Inflammatory macrophage (primary cell): ENCODE measurements around the gene SHOC1.
"Not testable (repeated sequence)": the region's sequence is repeated elsewhere in the genome, so short reads cannot be mapped to it uniquely, and the experiment has no call there.

Experiments
- DNase-seq, 2 donors: peaks; one replicate each; pipeline ENCODE4 v3.0.0-alpha.2; 2020 to 2022
- total RNA-seq, 18 experiments: gene quantifications; one replicate each; lab custom pipeline; 2026; ENCODE audit warnings: mixed read lengths in 6 of 18, inconsistent platforms in 2 of 18; lab: John Stamatoyannopoulos, UW

The SHOC1 gene
- 0 to 0.31 (median 0) reads per million in 18 experiments for total RNA-seq

DNA sequence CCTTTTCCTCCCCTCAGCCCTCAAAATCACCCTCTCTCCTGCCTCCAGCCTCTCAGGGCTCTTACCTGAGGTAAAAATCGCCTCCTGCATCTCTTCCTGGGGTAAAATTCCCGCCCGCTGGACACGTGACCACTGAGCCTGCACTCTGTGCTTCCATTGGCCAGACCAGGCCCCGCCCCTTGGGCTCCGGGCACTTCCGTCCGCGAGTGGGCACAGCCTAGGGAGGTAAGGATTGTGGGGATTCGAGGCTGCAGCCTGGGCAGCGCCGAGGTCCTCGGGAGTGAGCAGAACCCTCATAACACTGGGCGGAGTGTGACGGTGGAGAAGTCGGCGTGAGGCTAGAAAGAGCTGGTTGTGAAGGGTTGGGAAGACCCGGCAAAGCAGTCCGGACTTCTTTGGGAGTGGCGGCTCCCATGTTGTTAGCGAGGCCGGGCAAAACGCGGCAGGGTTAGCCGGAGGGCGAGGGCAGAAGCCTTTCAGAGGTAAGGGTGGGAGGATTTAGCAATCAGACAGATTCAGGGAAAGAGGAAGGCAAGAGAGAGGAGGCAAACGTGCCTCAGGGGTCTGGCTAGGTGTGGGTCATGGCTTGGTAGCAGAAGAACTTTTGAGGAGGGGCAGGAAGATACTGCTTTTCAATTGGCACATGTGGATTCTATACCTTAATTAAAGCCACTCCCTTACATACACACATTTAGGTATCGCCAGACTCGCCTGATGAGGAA is at the start of gene SHOC1:
TSS of gene SHOC1 (minus strand) at position 103 of the 722 bp plus-strand sequence. CDS start 3,519 bp downstream, outside the sequence.
- no peak for DNase-seq

DNA sequence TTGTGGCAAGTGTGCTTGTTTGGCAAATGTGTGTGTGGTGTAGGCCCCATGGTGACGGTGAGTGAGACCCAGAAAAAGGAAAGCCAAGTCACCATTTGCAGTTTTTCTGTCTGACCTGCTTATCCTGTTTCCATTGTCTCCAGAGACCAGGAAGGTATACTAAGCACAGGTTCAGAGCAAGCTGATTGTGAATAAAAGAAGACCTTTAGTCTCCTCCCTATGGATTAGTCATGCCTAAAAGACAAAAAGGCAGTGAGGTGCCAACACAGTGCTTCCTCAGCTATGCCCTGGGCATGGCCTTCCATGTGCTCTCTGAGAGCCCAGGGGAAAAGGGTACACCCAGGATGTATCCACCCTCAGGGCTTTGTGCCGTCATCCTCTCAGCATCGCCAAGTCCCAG is 49.2 kb upstream of the SHOC1 start:
- no peak for DNase-seq

DNA sequence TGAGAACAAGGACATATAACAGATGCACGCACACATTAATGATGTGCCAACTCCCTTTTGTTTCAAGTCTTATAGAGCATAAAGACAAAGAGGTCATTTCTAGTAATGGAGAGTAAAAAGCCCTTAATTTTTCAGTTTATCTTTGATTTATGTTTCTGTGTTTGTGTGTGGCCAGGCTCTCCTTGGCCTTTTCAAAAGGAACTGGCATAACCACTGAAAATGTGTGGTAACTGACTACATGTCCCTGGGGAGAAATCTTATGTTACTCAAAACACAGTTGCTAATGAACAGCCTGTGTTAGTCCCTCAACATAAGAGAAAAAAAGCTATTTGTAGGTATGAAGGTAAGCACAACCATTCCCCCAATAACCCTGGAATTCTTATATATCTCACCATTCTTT is 47.6 kb upstream of the SHOC1 start:
- DNase-seq, result no peak

DNA sequence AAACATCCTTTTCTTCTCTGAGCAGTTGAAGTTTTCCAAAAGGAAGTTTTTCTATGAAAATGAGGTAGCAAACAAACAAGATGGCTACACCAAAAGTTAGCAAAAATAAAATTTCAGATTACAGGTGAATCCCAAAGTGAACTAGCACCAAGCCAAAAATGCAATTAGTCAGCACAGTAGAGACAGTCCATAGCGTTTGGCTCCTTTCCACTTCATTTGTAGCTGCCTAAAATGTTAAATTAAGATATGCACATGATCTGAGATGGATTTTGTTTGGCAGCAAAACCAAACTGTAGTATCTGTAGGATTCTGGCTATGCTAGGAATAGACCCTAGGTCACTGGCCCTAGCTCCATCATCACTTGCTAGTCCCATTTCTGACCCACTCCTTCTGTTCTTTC is 45.7 kb upstream of the SHOC1 start:
- DNase-seq, result no peak

DNA sequence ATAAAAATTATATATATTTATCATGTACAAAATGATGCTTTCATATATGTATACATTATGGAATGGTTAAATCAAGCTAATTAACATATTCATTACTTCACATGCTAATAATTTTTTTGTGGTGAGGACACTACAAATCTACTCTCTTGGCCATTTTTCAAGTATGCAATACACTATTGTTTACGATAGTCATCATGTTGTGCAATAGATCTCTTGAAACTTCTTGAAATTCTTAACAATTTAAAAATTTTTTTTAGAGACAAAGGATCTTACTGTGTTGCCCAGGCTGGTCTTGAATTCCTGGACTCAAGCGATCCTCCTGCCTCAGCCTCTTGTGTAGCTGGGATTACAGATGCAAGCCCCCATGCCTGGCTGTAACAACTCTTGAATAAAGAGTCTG is 45.2 kb upstream of the SHOC1 start:
- DNase-seq, result peak; percentile 12 to 73

DNA sequence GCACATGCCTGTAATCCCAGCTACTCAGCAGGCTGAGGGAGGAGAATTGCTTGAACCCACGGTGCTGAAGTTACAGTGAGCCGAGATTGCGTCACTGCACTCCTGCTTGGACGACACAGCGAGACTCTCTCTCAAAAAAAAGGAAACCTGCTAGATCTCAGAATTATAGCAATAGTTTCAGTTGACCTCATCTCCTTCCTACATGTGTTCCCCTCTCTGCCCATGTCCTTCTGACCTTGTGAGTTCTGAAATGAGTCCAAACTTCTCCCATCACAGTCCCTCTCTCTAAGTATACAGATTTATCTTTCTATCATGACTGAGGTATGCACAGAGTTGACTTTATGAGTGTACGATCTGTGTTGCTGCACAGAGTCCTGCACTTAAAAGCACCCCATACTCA is 44.6 kb upstream of the SHOC1 start:
- DNase-seq, result peak; percentile 74 to 82

DNA sequence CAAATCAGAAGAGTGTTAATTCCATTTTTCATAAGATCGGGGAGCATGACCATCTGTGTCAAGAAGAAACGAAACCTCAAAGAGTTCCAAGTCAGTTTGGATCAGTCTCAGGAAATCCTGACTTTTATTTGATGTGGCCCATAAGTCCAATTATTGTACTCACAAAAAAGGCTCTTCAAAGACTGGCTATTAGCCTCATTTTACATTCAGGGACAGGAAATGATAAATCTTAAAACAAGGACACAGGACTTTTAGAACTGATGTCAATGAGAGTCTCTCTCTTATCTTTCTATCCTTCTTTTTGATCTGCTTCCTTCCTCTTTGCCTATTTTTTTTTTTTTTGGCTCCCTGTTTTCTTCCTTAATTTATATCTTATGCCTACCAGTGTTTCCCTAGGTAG is 43.7 kb upstream of the SHOC1 start:
- DNase-seq, result no peak

DNA sequence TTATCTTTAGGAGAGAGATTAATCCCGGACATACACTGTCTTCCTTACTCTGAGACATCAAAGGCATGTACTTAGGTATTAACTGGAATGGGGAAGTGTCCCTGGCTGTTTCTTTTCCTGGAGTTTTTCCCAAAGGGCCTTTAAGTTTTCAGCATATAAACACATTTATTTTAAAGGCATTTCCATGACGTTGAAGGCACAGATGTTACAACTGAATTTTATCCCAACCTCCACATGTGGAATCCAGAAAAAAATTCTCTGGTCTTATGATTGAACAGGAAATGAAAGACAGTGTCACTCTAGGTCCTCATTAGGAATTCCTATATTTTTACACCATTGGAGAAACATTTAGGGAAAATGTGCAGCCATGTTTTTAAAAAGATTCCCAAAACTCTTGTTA is 41.6 kb upstream of the SHOC1 start:
- no peak for DNase-seq

DNA sequence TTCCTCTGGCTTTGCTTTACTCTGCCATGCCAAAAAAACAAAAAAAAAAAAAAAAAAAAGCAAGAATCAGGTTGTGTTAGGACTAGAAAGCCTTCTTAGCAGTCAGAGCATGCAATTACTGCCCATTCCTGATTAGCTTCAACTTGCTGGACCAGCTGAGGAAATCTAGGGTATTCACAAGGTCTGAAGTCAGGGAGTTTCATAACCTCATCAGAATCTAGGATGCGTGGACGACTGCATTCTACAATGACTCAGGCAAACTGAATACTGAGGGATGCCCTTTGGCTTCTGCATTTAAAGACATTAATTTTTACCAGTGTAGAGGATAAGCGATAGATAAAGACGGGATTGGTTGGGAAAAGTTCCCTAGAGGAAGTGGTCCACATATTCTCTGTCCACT is 39.2 kb upstream of the SHOC1 start:
- peak in 1 of 2 donors; percentile 15 for DNase-seq

DNA sequence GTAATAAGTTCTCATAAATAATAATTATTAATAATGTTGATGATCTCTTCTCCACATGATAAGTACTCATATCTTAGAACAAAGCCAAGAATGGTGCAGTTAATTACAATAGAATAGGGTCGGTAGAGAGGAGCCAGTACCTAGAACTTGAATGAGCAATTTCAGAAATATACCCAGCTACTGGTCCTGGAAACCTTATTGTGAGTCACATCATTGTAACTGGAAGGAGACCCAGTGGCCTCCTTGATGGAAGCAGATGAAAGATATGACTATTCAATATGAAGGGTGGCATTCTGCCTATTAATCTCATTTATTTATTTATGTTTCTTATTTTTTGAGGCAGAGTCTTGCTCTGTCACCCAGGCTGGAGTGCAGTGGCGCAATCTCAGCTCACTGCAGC is 37.7 kb upstream of the SHOC1 start:
- no peak for DNase-seq

DNA sequence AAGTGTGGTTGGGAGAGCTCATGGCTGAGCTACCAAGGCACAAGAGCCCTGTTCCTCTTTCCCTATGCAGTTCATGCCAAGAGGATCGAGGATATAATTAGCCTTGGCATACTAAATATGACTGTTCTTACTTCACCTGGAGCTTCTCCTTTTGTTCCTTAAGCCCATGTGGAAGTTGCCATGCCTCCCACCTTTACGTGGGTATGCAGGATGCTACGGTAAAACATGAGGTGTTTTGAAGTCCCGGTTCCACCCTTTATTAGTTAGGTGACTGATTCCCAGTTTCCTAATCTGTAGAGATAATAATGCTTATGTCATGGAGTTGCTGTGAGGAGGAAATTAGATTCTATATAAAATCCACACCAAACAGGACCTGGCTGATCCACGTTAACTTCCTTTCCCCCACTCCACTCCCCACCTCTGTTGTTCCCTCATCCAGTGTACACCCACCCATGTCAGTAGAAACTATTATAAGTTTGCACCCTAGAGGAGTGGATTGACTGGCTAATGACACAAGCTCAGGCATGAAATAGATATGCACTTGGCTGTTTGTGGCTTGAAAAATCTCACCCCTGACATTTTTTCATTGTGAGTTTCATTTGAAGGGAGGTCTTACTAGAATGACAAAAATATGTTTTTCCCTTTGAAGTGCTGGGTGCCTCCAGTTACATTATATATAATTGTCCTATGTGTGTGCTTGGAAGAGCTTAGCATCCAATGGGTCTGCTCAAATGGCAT is 36.8 kb upstream of the SHOC1 start:
- no peak for DNase-seq

DNA sequence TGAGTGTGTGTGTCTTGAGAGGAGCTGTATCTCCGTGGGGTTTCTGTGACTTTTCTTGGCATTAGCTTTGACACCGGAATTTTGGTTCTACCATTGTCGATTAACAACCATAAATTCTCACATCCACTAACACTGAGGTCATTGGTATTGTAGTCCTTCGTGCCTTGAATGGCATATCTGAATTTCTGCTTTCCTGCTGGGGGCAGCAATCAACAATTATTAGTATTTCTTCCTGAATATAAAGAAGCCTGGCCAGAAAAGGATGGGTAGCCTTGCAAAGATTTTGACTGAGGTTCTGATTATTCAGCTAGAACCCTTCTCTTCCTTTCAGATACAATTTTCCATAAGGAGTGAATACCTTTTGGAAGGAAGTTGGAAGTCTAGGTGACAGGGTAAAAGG is 33.5 kb upstream of the SHOC1 start:
- DNase-seq, result peak; percentile 12 to 28

DNA sequence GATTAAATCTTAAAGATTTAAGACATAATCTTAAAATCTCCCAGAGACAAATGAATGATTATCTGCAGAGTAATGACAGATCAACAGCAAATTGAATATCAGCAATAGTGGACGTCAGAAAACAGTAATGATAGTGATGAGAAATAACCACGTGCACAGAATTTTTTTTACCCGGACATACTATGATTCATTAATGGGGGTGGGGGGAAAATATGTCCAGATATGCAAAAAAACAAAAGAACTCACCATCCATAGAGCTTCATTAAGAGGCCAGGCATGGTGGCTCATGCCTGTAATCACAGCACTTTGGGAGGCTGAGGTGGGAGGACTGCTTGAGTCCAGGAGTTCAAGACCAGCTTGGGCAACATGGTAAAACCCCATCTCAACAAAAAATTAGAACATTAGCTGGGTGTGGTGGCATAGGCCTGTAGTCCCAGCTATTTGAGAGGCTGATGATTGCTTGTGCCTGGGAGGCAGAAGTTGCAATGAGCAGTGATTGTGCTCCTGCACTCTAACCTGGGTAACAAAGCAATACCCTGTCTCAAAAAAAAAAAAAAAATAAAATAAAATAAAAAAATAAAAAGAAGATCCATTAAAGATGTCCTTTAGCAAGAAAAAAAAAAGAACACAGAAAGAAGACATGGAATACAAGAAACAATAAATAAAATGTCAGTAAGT is 30.9 kb upstream of the SHOC1 start:
- DNase-seq, result no peak

DNA sequence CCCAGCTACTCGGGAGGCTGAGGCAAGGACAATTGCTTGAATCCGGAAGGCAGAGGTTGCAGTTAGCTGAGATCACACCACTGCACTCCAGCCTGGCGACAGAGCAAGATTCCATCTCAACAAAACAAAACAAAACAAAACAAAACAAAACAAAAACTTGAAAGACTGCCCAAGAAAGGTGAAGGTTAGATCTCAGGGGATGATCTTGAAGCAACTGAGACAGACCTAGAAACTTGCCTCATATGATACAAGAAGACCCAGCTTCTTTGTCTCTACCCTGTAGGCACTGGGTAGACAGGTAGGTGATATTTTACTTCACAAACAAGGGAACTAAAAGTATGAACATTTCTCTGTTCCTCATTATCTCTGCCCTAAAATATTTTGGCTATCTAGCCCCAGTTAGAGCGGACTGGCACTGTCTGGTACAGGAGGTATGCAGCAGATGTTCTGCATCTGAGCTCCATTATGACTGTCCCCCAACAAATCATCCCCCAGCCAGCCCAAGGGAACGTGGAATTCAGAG is 26.3 kb upstream of the SHOC1 start:
- no peak for DNase-seq

DNA sequence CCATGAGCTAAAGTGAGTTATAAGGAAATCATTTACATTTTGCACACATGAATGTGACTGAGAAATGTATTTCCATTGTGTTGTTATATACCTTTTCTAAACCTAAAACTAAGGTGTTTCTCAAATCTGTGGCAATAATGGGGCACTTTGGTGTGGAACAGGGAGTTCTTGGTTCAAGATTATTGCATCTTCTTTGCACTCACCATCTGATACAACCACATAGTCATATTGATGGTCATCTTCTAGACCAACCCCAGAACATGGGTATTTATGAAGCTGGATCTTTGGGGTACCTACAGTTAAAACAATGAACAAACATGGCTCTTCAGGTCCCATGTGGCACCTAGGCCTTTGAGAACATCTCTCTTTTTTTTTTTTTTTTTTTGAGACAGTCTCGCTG is 24.6 kb upstream of the SHOC1 start:
- no peak for DNase-seq

DNA sequence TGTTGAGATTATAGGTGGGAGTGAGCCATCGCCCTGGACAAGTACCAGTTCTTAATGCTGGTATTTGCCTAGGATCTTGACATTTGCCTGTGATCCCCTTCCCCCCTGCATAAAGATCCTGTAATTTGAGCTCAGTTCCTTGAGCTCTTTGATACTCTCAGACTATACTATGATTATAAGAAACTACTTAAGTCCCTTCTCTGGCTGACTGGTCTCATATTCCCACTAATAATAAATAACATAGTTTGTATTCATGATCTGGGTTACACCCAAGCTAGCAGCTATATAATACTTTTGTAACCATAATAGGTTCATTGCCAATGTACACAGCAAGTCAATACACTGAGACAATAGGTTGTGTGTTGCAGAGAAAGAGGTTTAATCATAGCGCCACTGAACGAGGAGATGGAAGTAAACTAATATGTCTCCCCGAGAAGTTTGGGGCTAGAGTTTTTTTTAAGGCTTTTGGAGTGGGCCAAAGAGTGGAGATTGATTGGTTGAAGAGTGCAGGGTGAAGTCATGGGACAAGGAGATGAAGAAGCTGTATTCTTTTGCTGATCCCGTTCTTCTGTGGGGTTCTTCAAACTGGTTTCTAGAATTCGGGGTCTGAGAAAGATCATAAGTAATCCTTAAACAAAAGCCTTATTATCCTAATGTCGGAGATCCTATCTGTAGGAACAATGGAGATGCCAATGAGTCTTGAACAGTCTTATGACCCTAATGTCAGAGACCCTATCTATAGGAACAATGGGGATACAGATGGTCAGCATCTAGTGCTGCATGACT is 20.7 kb upstream of the SHOC1 start:
- no peak for DNase-seq

DNA sequence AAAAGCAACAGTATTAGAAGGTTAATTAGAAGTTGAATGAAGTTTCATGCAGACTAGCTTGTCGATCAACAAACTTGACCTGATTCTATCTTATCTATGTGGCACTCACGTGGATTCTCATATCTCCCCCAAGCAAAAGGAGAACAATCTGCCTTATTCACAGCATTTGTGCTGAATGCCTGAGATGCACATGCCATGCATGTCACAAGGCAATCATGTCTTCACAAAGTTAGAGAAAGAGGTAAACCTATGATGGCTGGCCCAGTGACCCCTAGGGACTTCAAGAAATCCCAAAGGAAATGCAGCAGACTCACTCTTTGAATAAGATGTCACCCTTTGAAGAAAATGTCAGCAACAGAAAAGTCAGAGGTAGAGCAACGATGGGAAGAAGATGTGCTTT is 17.6 kb upstream of the SHOC1 start:
- no peak for DNase-seq

DNA sequence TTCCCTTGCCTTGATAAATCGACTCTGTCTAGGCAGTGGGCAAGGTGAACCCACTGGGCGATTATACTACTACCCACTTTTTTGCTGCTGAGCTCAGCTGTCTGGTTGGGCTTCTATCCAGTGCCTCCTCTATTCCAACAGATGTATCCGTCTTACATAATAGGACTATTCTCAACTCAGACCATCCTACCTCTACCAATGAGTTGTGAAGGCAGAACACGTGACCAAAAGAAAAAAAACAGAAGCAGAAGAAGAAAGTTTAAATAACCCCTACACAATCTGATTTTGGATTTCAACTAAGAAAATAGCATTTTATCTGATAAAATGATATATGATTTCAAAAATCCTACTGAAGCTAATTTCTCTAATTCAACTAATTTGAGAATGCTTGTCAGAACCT is 16.2 kb upstream of the SHOC1 start:
- no peak for DNase-seq

DNA sequence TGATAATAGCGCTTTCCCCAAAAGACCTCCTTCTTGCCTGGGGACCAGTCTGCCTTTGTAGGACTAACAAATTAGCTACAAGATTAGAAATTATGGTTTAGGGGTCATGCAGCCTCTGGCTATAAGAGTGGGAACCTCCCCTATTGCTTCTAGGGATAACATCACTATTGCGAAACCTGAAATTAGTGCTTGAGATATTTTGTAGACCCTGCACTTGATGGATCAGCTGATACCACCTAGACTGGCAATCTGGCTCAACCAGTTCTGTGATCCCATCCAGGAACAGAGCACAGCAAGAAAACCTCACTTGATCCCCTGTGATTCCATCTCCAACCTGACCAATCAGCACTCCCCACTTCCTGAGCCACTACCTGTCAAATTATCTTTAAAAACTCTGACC is 15.7 kb upstream of the SHOC1 start:
- not testable (repeated sequence) for DNase-seq

DNA sequence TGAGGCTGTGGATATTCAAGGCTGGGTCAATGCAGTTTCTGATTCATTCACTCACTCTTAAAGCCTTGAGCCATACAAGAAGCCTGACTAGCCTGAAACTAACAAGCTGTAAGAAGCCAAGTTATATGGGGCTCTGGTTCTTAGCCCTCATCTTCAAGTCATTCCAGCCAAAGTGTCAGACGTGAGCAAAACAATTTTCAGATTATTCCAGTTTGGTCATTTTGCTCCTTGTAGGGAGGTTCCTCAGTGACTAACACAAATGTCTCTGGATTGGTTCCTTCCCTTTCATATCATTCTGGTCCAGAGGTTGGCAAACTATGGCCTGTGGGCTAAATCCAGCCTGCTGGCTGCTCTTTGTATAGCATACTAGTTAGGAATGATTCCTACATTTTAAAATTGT is 12.5 kb upstream of the SHOC1 start:
- no peak for DNase-seq

DNA sequence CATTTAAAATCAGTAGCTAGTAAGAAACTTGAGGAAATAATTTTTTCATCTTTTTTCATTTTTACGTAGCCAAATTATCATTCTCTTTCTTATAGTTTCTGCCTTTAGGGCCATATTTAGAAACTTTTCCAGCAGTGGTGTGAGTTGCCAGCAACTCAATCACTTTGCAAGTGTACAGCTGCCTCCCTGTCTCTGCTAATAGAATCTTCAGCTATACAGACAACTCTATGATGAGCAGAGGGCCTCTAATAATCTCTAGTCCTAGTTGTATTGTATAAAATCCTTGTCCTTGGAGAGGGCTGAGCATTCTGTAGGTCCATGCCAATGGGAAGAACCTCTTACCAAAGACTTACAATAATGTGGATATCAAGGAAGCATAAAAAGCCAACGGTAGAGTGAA is 11.5 kb upstream of the SHOC1 start:
- no peak for DNase-seq

DNA sequence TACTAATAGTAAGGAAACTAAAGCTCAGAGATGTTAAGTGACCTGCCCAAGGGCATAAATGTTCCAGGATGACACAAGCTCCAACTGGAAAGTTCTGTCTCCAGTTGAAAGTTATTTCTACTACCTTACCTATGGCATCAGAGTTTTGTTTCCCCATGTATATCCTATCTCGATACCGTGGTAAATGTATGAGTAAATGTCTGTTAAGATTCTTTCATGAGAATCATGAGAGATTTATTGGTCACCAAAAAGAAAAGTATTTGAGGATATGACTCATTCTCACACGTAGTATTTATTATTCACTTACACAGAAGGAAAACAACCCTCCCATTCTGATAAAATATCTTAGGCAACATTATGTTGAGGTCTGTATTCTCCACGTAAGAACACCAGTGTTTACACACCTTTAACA is 11.1 kb upstream of the SHOC1 start:
- peak in 1 of 2 donors; percentile 5 for DNase-seq

DNA sequence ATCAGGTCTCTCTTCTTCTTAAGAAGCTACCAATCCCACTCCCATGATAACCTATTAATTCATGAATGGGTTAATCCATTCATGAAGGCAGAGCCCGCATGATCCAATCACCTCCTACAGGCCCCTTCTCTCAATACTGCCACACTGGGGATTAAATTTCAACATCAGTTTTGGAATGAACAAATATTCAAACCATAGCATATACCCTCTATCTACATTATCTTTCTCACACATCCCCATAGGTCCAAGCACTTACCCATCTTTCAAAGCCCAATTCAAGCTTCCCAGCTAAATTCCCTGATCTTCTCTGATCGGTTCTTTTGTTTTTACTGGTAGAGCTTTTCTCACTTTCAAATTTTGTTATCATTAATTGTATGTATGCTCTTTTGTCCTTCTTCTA is 10.5 kb upstream of the SHOC1 start:
- no peak for DNase-seq
